Smooth muscle cell of the coronary artery (primary cell): ENCODE data around the gene HABP2. TPM values are rescaled to one million over a fixed set of nuclear protein-coding genes. Genes with fewer than 3 reads are reported as not detected.

Experiments
- total RNA-seq: library from RNA; depleted of rRNA; stranded (reverse); fragments of >200 nt; gene quantifications from 2 replicates; pipeline ENCODE4 v1.2.3, GENCODE V29; 2014; ENCODE audit warnings: low replicate concordance

HABP2 gene
- not detected in 2 replicates for total RNA-seq

DNA sequence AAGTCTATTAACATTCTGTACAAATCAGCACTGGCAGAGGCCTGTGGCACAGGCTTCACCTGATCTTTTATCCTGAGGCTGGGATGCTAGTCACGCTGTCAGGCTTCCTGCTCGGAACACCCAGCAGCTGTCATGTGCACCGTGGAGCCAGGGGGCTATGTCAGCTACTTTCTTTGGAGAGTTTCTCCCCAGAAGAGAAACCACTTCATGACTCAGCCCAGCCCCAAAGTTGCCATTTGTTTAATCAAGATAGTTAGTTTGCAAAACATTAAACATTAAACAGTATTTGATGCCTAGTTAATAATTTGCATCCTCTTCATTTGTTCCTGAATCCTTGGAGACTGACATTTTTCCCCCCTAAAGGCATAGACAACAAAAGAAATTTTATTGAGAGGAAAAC lies at the start of gene HABP2:
TSS of gene HABP2 (plus strand) at position 353 of the 400 bp plus-strand sequence. CDS start 69 bp downstream, outside the sequence.

Other genes with a start within 250 kb of the HABP2 start
- under 0.01 TPM in 1 of 2 replicates, not detected in the other for gene NRAP, start 111.0 kb downstream of the HABP2 start, total RNA-seq
- gene CASP7, start 126.9 kb downstream of the HABP2 start, total RNA-seq, result 27.1 and 37.3 TPM in 2 replicates
- gene PLEKHS1, start 198.6 kb downstream of the HABP2 start, total RNA-seq, result not detected in 2 replicates